Ovary (tissue), 10 donors: ENCODE data around the gene PCDHGB3. TPM values are rescaled to one million over a fixed set of nuclear protein-coding genes. Genes with fewer than 3 reads are reported as not detected.

Experiments used
- DNase-seq, 5 donors: peaks; one replicate each; pipeline ENCODE4 v3.0.0-alpha.2; 2019 to 2020
- H3K27ac ChIP-seq, 2 donors: fragments of 200-600 bp; one replicate each; pipeline versions ENCODE4 v1.5.1 to v1.8.0; 2019 to 2022
- H3K27me3 ChIP-seq: fragments of 200-600 bp; one replicate; pipeline ENCODE4 v1.8.0; 2022
- H3K36me3 ChIP-seq: fragments of 200-600 bp; sonication (generic); one replicate; pipeline ENCODE4 v1.5.1; 2019
- H3K4me1 ChIP-seq: one replicate; pipeline ENCODE4 v1.8.1; 2013; ENCODE audit warnings: mild to moderate bottlenecking, moderate library complexity; ENCODE audit not compliant: insufficient read depth
- H3K4me3 ChIP-seq: fragments of 200-600 bp; sonication (generic); one replicate; pipeline ENCODE4 v1.5.1; 2017
- H3K9me3 ChIP-seq, 2 donors: fragments of 200-600 bp in 1 of 2; sonication (generic) in 1 of 2; one replicate each; pipeline versions ENCODE4 v1.5.1 to v1.8.1; 2013 to 2019; ENCODE audit warnings: mild to moderate bottlenecking in 1 of 2, moderate library complexity in 1 of 2
- EP300 ChIP-seq: sonication (generic); formaldehyde crosslinking; IDR thresholded peaks from one replicate; pipeline ENCODE4 v1.6.1; 2017; ENCODE audit warnings: antibody characterized with exemption
- POLR2A ChIP-seq: fragments of 450-650 bp; IDR thresholded peaks from one replicate; pipeline ENCODE4 v1.6.1; 2017; ENCODE audit warnings: antibody characterized with exemption, mild to moderate bottlenecking, moderate library complexity
- WGBS, 3 donors: extraction: QIAGEN DNeasy Blood & Tissue Kit in 1 of 3; methylation state at CpG; one replicate each; pipeline versions ENCODE4 v1.1.5 to v1.1.7; 2013 to 2017; 5-methylcytosine and 5-hydroxymethylcytosine counted together
- intact Hi-C, 4 donors: fragments of 100-400 bp; cut with DNase I; formaldehyde crosslinking; loops; one replicate each; pipeline versions ENCODE4 v1.11.0 to v1.15.1; 2022 to 2023
- long read RNA-seq, 3 donors: library from polyadenylated mRNA in 2 of 3; unstranded in 2 of 3; transcript quantifications; one replicate each; pipeline ENCODE4 v2.0.0 and lab custom pipeline, GENCODE V29; 2021 to 2026
- polyA plus RNA-seq, 2 donors: library from polyadenylated mRNA; stranded (reverse); fragments of 200-250 nt in 1 of 2; fragments of 350-450 nt in 1 of 2; fragmentation: Illumina TruSeq in 1 of 2; extraction: RNeasy Lipid Tissue Mini Kit (QIAGEN cat#74804) in 1 of 2; gene quantifications; one replicate each; pipeline ENCODE4 v1.2.3, GENCODE V29; 2013 to 2014
- total RNA-seq, 7 donors: library from RNA; depleted of rRNA in 2 of 7; stranded (reverse); fragments of >200 nt in 2 of 7; fragmentation: NEBNext Ultra II Directional in 3 of 7; extraction: Animal tissue kit (Norgen Biotek cat#: 25700) in 3 of 7; gene quantifications; one replicate each; pipeline versions ENCODE4 v1.1.0 to v1.2.4, GENCODE V29; 2016 to 2023
- TF ChIP-seq, protein P1 (sequence below), 3 donors: fragments of 450-650 bp in 2 of 3; fragments of 200-600 bp in 1 of 3; IDR thresholded peaks; one replicate each; pipeline versions ENCODE4 v1.5.1 to v1.8.0; 2016 to 2022; ENCODE audit warnings: antibody characterized with exemption in 3 of 3, mild to moderate bottlenecking in 1 of 3
- donor health status: DM: no; HTN: no; CAD: no; lungs with moderate emphysema.
- donor health status: DM: no; HTN: no; CAD: no.
- donor health status: Bipolar disorder and iron deficiency.
- donor health status: DM: yes; HTN: yes; CAD: no.
- donor health status: DM: no; HTN: no; CAD: no.
- donor health status: DM: yes; HTN: yes; CAD: no.

The PCDHGB3 gene
- total RNA-seq (1 to 10 TPM; 4.1 to 8.6 (median 5.6) TPM), polyA plus RNA-seq (1 to 10 TPM; 1.1 to 2.1 TPM)
- long read RNA-seq, donor 1: 0 reads
- long read RNA-seq, donor 2, full-length matches to known transcripts: 1 of 1 reads
- long read RNA-seq, donor 2, partial matches to known transcripts: 0 of 1 reads
- long read RNA-seq, donor 2, other reads (novel, unspliced or antisense): 0 of 1 reads
- long read RNA-seq, donor 3, partial matches to known transcripts: 0 of 1 reads
- long read RNA-seq, donor 3, other reads (novel, unspliced or antisense): 1 of 1 reads

- no peak for DNase-seq
- Histone ChIP-seq H3K27ac (no peak within 1 kb of the TSS), H3K27me3 (no peaks in the 10 kb centered on the region), H3K4me3 (no peak within 1 kb of the TSS), H3K4me1 (no peaks in the 10 kb centered on the region), H3K9me3 (peaks cover 5 to 45% of the 10 kb centered on the region in 2 donors), H3K36me3 (no peaks in the 10 kb centered on the region)
- TF ChIP-seq EP300 (no peak), POLR2A (no peak)
- TF ChIP-seq, protein P1, sequence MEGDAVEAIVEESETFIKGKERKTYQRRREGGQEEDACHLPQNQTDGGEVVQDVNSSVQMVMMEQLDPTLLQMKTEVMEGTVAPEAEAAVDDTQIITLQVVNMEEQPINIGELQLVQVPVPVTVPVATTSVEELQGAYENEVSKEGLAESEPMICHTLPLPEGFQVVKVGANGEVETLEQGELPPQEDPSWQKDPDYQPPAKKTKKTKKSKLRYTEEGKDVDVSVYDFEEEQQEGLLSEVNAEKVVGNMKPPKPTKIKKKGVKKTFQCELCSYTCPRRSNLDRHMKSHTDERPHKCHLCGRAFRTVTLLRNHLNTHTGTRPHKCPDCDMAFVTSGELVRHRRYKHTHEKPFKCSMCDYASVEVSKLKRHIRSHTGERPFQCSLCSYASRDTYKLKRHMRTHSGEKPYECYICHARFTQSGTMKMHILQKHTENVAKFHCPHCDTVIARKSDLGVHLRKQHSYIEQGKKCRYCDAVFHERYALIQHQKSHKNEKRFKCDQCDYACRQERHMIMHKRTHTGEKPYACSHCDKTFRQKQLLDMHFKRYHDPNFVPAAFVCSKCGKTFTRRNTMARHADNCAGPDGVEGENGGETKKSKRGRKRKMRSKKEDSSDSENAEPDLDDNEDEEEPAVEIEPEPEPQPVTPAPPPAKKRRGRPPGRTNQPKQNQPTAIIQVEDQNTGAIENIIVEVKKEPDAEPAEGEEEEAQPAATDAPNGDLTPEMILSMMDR (IDR thresholded peaks at IDR 0.05): no peak
- intact Hi-C loops: no loop called here
- 16 to 22% (median 21%) methylated on average over 32 of the region's 32 CpGs for WGBS, 3 donors
These were observed at the start of gene PCDHGB3 for GRCh38 chr5:141369994-141370848. TSS of gene PCDHGB3 (plus strand) at chr5:141370242. CDS start at chr5:141370395, 153 bp downstream.

- no peak overlapping the region for H3K4me3 ChIP-seq
- intact Hi-C loops: loop anchor here in 2 of 4 donors (5.0 to 10.0 kb wide), 2 partner anchors 233 to 240 kb away; no protein-coding TSS in a partner anchor
- TF ChIP-seq POLR2A: no peak
- TF ChIP-seq, protein P1 (IDR thresholded peaks at IDR 0.05): no peak
- 87 to 92% (median 91%) methylated on average over 3 of the region's 3 CpGs for WGBS, 3 donors
- no peaks in the 10 kb centered on the region for H3K36me3 ChIP-seq
- no peaks in the 10 kb centered on the region for H3K27me3 ChIP-seq
- no peak for DNase-seq
- no peak overlapping the region for H3K27ac ChIP-seq
- H3K9me3 ChIP-seq: peaks cover 15 to 27% of the 10 kb centered on the region in 2 donors
- peaks cover 3% of the 10 kb centered on the region for H3K4me1 ChIP-seq
These were observed 47.8 kb upstream of the PCDHGB3 start for GRCh38 chr5:141322261-141322660.

- peak; percentile 30 for TF ChIP-seq POLR2A
- no peak for TF ChIP-seq EP300
- TF ChIP-seq, protein P1 (IDR thresholded peaks at IDR 0.05): peak in 1 of 3 donors; percentile 11
These were observed 43.8 kb upstream of the PCDHGB3 start for GRCh38 chr5:141326088-141326854.

GRCh38 chr5:141328231-141328630 is 41.8 kb upstream of the PCDHGB3 start:
- H3K4me3 ChIP-seq: no peak overlapping the region
- H3K27me3 ChIP-seq: no peaks in the 10 kb centered on the region
- no peak overlapping the region for H3K27ac ChIP-seq
- H3K9me3 ChIP-seq: peaks cover 0 to 39% of the 10 kb centered on the region in 2 donors
- H3K36me3 ChIP-seq: no peaks in the 10 kb centered on the region
- intact Hi-C loops: loop anchor here in 1 of 4 donors (10.0 kb wide), 1 partner anchor 227 kb away; no protein-coding TSS in a partner anchor
- WGBS, 3 donors: 76 to 86% (median 80%) methylated on average over 8 of the region's 8 CpGs
- no peak for DNase-seq
- no peaks in the 10 kb centered on the region for H3K4me1 ChIP-seq
- TF ChIP-seq POLR2A (no peak), EP300 (no peak)
- TF ChIP-seq, protein P1 (IDR thresholded peaks at IDR 0.05): no peak

More at GRCh38 chr5:141326088-141326854, 43.8 kb upstream of the PCDHGB3 start:
- Histone ChIP-seq H3K27ac (no peak overlapping the region), H3K9me3 (peaks cover 0 to 23% of the 10 kb centered on the region in 2 donors), H3K4me1 (peaks cover 1% of the 10 kb centered on the region), H3K36me3 (no peaks in the 10 kb centered on the region), H3K4me3 (peak overlapping the region; percentile 27), H3K27me3 (no peaks in the 10 kb centered on the region)
- intact Hi-C loops: loop anchor here in 1 of 4 donors (10.0 kb wide), 1 partner anchor 229 kb away; no protein-coding TSS in a partner anchor
- 9 to 15% (median 13%) methylated on average over 27 of the region's 27 CpGs for WGBS, 3 donors
- DNase-seq: peak; percentile 37 to 66 (median 62)
